Measurements from ENCODE around the gene ACSS1. TPM values are rescaled to one million over a fixed set of nuclear protein-coding genes. Genes with fewer than 3 reads are reported as not detected.

Gene ACSS1
- polyA plus RNA-seq, 1 experiment, result 1.1 TPM

GRCh38 chr20:25067102-25067987 lies 9.4 kb upstream of the ACSS1 start:
- TF ChIP-seq, protein P1, sequence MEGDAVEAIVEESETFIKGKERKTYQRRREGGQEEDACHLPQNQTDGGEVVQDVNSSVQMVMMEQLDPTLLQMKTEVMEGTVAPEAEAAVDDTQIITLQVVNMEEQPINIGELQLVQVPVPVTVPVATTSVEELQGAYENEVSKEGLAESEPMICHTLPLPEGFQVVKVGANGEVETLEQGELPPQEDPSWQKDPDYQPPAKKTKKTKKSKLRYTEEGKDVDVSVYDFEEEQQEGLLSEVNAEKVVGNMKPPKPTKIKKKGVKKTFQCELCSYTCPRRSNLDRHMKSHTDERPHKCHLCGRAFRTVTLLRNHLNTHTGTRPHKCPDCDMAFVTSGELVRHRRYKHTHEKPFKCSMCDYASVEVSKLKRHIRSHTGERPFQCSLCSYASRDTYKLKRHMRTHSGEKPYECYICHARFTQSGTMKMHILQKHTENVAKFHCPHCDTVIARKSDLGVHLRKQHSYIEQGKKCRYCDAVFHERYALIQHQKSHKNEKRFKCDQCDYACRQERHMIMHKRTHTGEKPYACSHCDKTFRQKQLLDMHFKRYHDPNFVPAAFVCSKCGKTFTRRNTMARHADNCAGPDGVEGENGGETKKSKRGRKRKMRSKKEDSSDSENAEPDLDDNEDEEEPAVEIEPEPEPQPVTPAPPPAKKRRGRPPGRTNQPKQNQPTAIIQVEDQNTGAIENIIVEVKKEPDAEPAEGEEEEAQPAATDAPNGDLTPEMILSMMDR (IDR thresholded peaks at IDR 0.05; ENCODE audit: low read depth, low read length), result no peak
- CTCF ChIA-PET, result interaction anchor here (8.7 kb wide), 1 partner anchor 70 kb away, joined by 147 read pairs; no protein-coding TSS in a partner anchor
- Histone ChIP-seq H3K27me3 (ENCODE audit: control insufficient read depth, insufficient read depth, low read length) (peaks cover 53% of the 10 kb centered on the region), H3K27ac (ENCODE audit: low read depth, low read length) (no peak overlapping the region), H3K4me3 (ENCODE audit: low read depth, low read length) (no peak overlapping the region), H3K9me3 (ENCODE audit: control insufficient read depth, insufficient read depth, low read length) (peaks cover 7% of the 10 kb centered on the region)
- no peak for DNase-seq (ENCODE audit: low read depth, low spot score)
- POLR2A ChIA-PET, result no interaction called here

DNA sequence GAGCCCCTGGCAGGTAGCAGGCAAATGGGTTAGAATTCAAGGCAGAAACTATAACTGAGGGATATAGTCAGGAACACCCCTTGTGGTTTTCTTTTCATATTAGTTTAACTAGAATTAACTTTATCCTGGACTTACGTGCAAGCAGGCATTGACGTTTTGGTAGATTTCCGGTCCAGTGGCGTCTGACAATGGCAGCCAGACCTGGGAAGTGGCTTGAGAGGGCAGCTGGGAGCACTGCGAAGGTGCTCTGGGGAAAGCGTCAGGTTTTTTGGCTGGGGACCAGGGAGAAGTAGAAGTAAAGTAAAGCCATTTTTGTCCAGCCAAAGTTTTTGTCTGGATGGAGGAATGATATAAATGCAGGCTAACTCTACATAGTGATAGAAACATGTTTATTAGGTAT lies 8.4 kb upstream of the ACSS1 start:
- H3K4me3 ChIP-seq (ENCODE audit: low read depth, low read length), result no peak overlapping the region
- H3K27ac ChIP-seq (ENCODE audit: low read depth, low read length), result no peak overlapping the region
- H3K27me3 ChIP-seq (ENCODE audit: control insufficient read depth, insufficient read depth, low read length), result peaks cover 52% of the 10 kb centered on the region
- H3K9me3 ChIP-seq (ENCODE audit: control insufficient read depth, insufficient read depth, low read length), result peaks cover 7% of the 10 kb centered on the region
- DNase-seq (ENCODE audit: low read depth, low spot score), result no peak
- ChIA-PET POLR2A (no interaction called here), CTCF (interaction anchor here (1.0 to 8.7 kb wide), 4 partner anchors 11 to 149 kb away, joined by 3 to 147 read pairs (median 5); no protein-coding TSS in a partner anchor)
- TF ChIP-seq, protein P1 (IDR thresholded peaks at IDR 0.05; ENCODE audit: low read depth, low read length), result no peak

GRCh38 chr20:25065625-25066338 lies 7.8 kb upstream of the ACSS1 start:
- no peak overlapping the region for H3K4me3 ChIP-seq (ENCODE audit: low read depth, low read length)
- POLR2A ChIA-PET, result no interaction called here
- H3K27ac ChIP-seq (ENCODE audit: low read depth, low read length), result no peak overlapping the region
- H3K9me3 ChIP-seq (ENCODE audit: control insufficient read depth, insufficient read depth, low read length), result peaks cover 7% of the 10 kb centered on the region
- CTCF ChIA-PET, result interaction anchor here (1.0 to 8.7 kb wide), 7 partner anchors 10 to 148 kb away, joined by 3 to 147 read pairs (median 4); no protein-coding TSS in a partner anchor
- peaks cover 52% of the 10 kb centered on the region for H3K27me3 ChIP-seq (ENCODE audit: control insufficient read depth, insufficient read depth, low read length)
- no peak for DNase-seq (ENCODE audit: low read depth, low spot score)
- TF ChIP-seq, protein P1 (IDR thresholded peaks at IDR 0.05; ENCODE audit: low read depth, low read length), result peak; percentile 80

DNA sequence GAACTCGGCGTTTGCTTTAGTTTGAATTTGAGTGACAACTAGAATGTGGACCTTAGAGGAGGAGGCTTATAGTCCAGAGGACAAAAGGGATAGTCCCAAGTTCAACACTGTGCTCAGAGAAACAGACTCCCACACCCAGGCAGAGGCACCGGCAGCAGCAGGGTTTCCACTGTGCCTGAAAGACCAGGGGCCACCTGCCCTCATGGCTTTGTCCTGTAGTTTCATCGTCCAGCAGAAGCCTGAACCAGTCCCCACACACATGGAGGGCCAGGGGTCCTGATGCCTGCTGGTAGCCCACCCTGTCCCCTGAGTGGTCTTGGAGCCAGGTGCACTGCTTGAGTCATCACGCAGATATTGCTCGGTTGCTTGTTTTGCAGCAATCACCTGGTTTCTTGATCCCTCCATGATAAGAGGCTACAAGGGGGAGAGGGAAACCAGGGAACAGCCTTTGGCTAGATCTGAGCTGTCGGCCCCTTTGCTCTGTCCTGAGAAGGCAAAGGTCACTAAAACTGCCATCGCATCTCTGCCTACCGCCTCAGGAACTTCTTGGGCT lies 7.2 kb upstream of the ACSS1 start:
- no peak for DNase-seq (ENCODE audit: low read depth, low spot score)
- Histone ChIP-seq H3K27ac (ENCODE audit: low read depth, low read length) (no peak overlapping the region), H3K27me3 (ENCODE audit: control insufficient read depth, insufficient read depth, low read length) (peaks cover 56% of the 10 kb centered on the region), H3K9me3 (ENCODE audit: control insufficient read depth, insufficient read depth, low read length) (peaks cover 7% of the 10 kb centered on the region), H3K4me3 (ENCODE audit: low read depth, low read length) (no peak overlapping the region)
- POLR2A ChIA-PET, result no interaction called here
- CTCF ChIA-PET, result interaction anchor here (1.0 to 8.7 kb wide), 7 partner anchors 10 to 147 kb away, joined by 3 to 147 read pairs (median 4); no protein-coding TSS in a partner anchor
- TF ChIP-seq, protein P1 (IDR thresholded peaks at IDR 0.05; ENCODE audit: low read depth, low read length), result no peak

Data from AG04450 (cell line).